GM23338 (cell line): Measurements from ENCODE around the gene ASB12. TPM values are rescaled to one million over a fixed set of nuclear protein-coding genes. Genes with fewer than 3 reads are reported as not detected.

Source experiments
- ATAC-seq: fragments of 200-7000 bp; cut with Tn5 transposase; 3 replicates; pipeline ENCODE4 v1.9.1; 2020
- DNase-seq: peaks from one replicate; pipeline ENCODE4 v3.0.0-alpha.2; 2015; ENCODE audit warnings: low spot score
- H2AFZ ChIP-seq: fragments of 200-600 bp; sonication (generic); 2 replicates; pipeline ENCODE4 v1.8.0; 2016; ENCODE audit warnings: antibody characterized with exemption, mild to moderate bottlenecking, moderate library complexity
- H3F3A ChIP-seq: fragments of 200-600 bp; sonication (generic); replicated peaks from 2 replicates; pipeline ENCODE4 v1.8.0; 2017; ENCODE audit warnings: antibody characterized with exemption, mixed run types, low read depth
- H3K27ac ChIP-seq: fragments of 200-600 bp; sonication (generic); 2 replicates; pipeline ENCODE4 v1.6.1; 2016; ENCODE audit warnings: low read depth
- H3K27me3 ChIP-seq: fragments of 200-600 bp; sonication (generic); 2 replicates; pipeline ENCODE4 v1.8.0; 2016; ENCODE audit warnings: mild to moderate bottlenecking, mixed run types, moderate library complexity; ENCODE audit not compliant: insufficient read depth
- H3K36me3 ChIP-seq: fragments of 200-600 bp; sonication (generic); 2 replicates; pipeline ENCODE4 v1.8.0; 2016; ENCODE audit warnings: mild to moderate bottlenecking; ENCODE audit not compliant: insufficient read depth
- H3K4me1 ChIP-seq: fragments of 200-600 bp; sonication (generic); 2 replicates; pipeline ENCODE4 v1.8.0; 2016; ENCODE audit warnings: mild to moderate bottlenecking, moderate library complexity; ENCODE audit not compliant: insufficient read depth
- H3K4me2 ChIP-seq: fragments of 200-600 bp; sonication (generic); 2 replicates; pipeline ENCODE4 v1.7.1; 2017; ENCODE audit warnings: mixed run types
- H3K4me3 ChIP-seq: fragments of 200-600 bp; sonication (generic); 2 replicates; pipeline ENCODE4 v1.6.1; 2016; ENCODE audit warnings: mixed run types
- H3K79me2 ChIP-seq: fragments of 200-600 bp; sonication (generic); replicated peaks from 2 replicates; pipeline ENCODE4 v1.8.0; 2017; ENCODE audit warnings: mild to moderate bottlenecking; ENCODE audit not compliant: insufficient read depth
- H3K9me2 ChIP-seq: fragments of 200-600 bp; sonication (generic); 2 replicates; pipeline ENCODE4 v1.8.0; 2017; ENCODE audit not compliant: insufficient read depth
- H4K20me1 ChIP-seq: fragments of 200-600 bp; sonication (generic); replicated peaks from 2 replicates; pipeline ENCODE4 v1.8.0; 2017; ENCODE audit warnings: mild to moderate bottlenecking; ENCODE audit not compliant: insufficient read depth
- H3K27ac Mint-ChIP-seq: 2 replicates; pipeline ENCODE4 v1.8.0; 2020; ENCODE audit warnings: inconsistent platforms, mild to moderate bottlenecking, moderate library complexity, mixed read lengths
- H3K27me3 Mint-ChIP-seq: 3 replicates; pipeline ENCODE4 v1.8.0; 2022; ENCODE audit warnings: low read depth, mild to moderate bottlenecking, moderate library complexity, mixed read lengths, inconsistent platforms; ENCODE audit not compliant: insufficient read depth, poor library complexity
- H3K36me3 Mint-ChIP-seq: 3 replicates; pipeline ENCODE4 v1.8.0; 2021; ENCODE audit warnings: low read depth, mild to moderate bottlenecking, inconsistent platforms, moderate library complexity, mixed read lengths
- H3K4me1 Mint-ChIP-seq: 3 replicates; pipeline ENCODE4 v1.8.0; 2020; ENCODE audit warnings: mild to moderate bottlenecking, inconsistent platforms, mixed read lengths
- H3K4me3 Mint-ChIP-seq: 3 replicates; pipeline ENCODE4 v1.8.0; 2021; ENCODE audit warnings: moderate library complexity, mild to moderate bottlenecking, inconsistent platforms, mixed read lengths
- H3K9me3 Mint-ChIP-seq: 3 replicates; pipeline ENCODE4 v1.8.0; 2020; ENCODE audit warnings: moderate library complexity, mild to moderate bottlenecking, inconsistent platforms, mixed read lengths
- CREB1 ChIP-seq: fragments of 250-450 bp; sonication (Bioruptor Pico); IDR thresholded peaks from 2 replicates; pipeline ENCODE4 v1.5.0; 2020; ENCODE audit warnings: low read depth, mild to moderate bottlenecking, moderate library complexity
- CTCF ChIP-seq, 2 experiments: fragments of 200-600 bp in 1 of 2; sonication (generic) in 1 of 2; conservative IDR thresholded peaks; 2 replicates each; pipeline versions ENCODE4 v1.5.1 to v1.6.1; 2016 to 2017; ENCODE audit warnings: antibody characterized with exemption in 2 of 2, low read depth in 2 of 2, mild to moderate bottlenecking in 2 of 2, moderate library complexity in 1 of 2
- ETS1 ChIP-seq: IDR thresholded peaks from 2 replicates; pipeline ENCODE4 v1.6.1; 2016; ENCODE audit warnings: antibody characterized with exemption
- EZH2 ChIP-seq: fragments of 200-600 bp; sonication (generic); IDR thresholded peaks from one replicate; pipeline ENCODE4 v1.8.0; 2017; ENCODE audit warnings: antibody characterized with exemption, mild to moderate bottlenecking, low read depth; ENCODE audit not compliant: unreplicated experiment
- EZH2phosphoT487 ChIP-seq: fragments of 200-600 bp; sonication (generic); IDR thresholded peaks from one replicate; pipeline ENCODE4 v1.8.1; 2018; ENCODE audit warnings: antibody characterized with exemption; ENCODE audit not compliant: unreplicated experiment
- JUNB ChIP-seq: IDR thresholded peaks from one replicate; pipeline ENCODE4 v1.6.1; 2016; ENCODE audit warnings: antibody characterized with exemption; ENCODE audit not compliant: unreplicated experiment
- NANOG ChIP-seq: IDR thresholded peaks from 2 replicates; pipeline ENCODE4 v1.6.1; 2016; ENCODE audit warnings: antibody characterized with exemption, borderline replicate concordance
- POLR2AphosphoS5 ChIP-seq: IDR thresholded peaks from 2 replicates; pipeline ENCODE4 v1.6.1; 2016; ENCODE audit warnings: antibody characterized with exemption, low read depth
- REST ChIP-seq: IDR thresholded peaks from one replicate; pipeline ENCODE4 v1.6.1; 2018; ENCODE audit warnings: antibody characterized with exemption; ENCODE audit not compliant: unreplicated experiment
- STAT1 ChIP-seq: IDR thresholded peaks from one replicate; pipeline ENCODE4 v1.6.1; 2016; ENCODE audit warnings: antibody characterized with exemption; ENCODE audit not compliant: unreplicated experiment
- ZNF114 ChIP-seq: fragments of 250-450 bp; sonication (Bioruptor Pico); IDR thresholded peaks from 2 replicates; pipeline ENCODE4 v1.5.0; 2020; ENCODE audit warnings: mild to moderate bottlenecking, moderate library complexity
- ZNF331 ChIP-seq: fragments of 250-450 bp; sonication (Bioruptor Pico); IDR thresholded peaks from 2 replicates; pipeline ENCODE4 v1.5.0; 2020; ENCODE audit warnings: low read depth, mild to moderate bottlenecking, moderate library complexity
- ZNF462 ChIP-seq: fragments of 250-450 bp; sonication (Bioruptor Pico); IDR thresholded peaks from 2 replicates; pipeline ENCODE4 v1.5.0; 2020; ENCODE audit warnings: mild to moderate bottlenecking, moderate library complexity
- polyA plus RNA-seq: library from polyadenylated mRNA; unstranded; fragments of >200 nt; fragmentation: Nextera tagmentation; extraction: Ambion mirVana; gene quantifications from 2 replicates; pipeline ENCODE4 v1.2.1, GENCODE V29; 2016
- total RNA-seq: library from RNA; depleted of rRNA; stranded (reverse); fragments of >200 nt; shearing (Covaris generic); gene quantifications from 2 replicates; pipeline ENCODE4 v1.2.3, GENCODE V29; 2014

ASB12 gene
- total and polyA plus RNA-seq, 2 experiments from 2014 or later, result 1.1 to 1.2 TPM

DNA sequence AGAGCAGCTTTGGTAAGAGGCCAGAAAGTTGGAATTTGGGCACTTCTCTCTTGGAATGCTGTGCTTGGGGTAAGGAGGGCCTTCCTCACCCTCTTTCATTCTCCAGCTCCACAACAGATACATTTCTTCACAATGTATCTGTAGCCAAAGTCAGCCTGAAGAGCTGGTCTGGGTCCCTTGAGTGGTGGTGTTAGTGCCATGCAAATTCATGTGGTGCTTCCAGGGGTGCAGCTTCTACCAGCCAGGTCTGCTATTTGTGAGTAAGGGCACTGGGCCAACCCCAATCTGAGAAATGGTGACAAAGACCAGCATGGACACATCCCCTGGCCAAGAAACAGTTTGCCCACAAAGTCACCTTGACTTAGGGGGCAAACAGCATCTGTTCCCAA, 42.7 kb downstream of the ASB12 start:
- Mint-ChIP-seq H3K4me3 (no peak overlapping the region), H3K4me1 (peaks cover 2% of the 10 kb centered on the region; the same call in 1 of the 3 replicates), H3K9me3 (no peaks in the 10 kb centered on the region), H3K36me3 (peaks cover 15% of the 10 kb centered on the region), H3K27ac (no peak overlapping the region), H3K27me3 (no peaks in the 10 kb centered on the region)
- Histone ChIP-seq H2AFZ (no peak overlapping the region), H3K4me1 (no peaks in the 10 kb centered on the region), H3F3A (no peaks in the 10 kb centered on the region), H3K27ac (no peak overlapping the region), H3K9me2 (no peaks in the 10 kb centered on the region), H3K4me2 (no peak overlapping the region), H3K79me2 (no peaks in the 10 kb centered on the region), H3K36me3 (no peaks in the 10 kb centered on the region), H3K4me3 (no peak overlapping the region), H4K20me1 (no peaks in the 10 kb centered on the region), H3K27me3 (no peaks in the 10 kb centered on the region)
- TF ChIP-seq NANOG (no peak), EZH2phosphoT487 (no peak), EZH2 (no peak), ZNF331 (CRISPR knock-in tag) (no peak), STAT1 (no peak), CREB1 (CRISPR knock-in tag) (no peak), REST (no peak), ZNF462 (no peak), CTCF (conservative IDR thresholded peaks at IDR 0.05; ENCODE audit: low read depth in 2 of 2) (no peak), JUNB (no peak), ZNF114 (CRISPR knock-in tag) (no peak), POLR2AphosphoS5 (no peak), ETS1 (no peak)
- no peak for DNase-seq
- no peak for ATAC-seq
